GM21390 (cell line): ENCODE results near the gene SLC22A4.

Experiments
- ATAC-seq: cut with Tn5 transposase; IDR thresholded peaks from one replicate; pipeline ENCODE4 v1.9.1; 2021; ENCODE audit not compliant: unreplicated experiment

SLC22A4 gene

GRCh38 chr5:132273631-132274030, 20.6 kb upstream of the SLC22A4 start:
- no peak for ATAC-seq

GRCh38 chr5:132274050-132274792, 20.0 kb upstream of the SLC22A4 start:
- ATAC-seq = no peak

GRCh38 chr5:132275367-132276220, 18.6 kb upstream of the SLC22A4 start:
- no peak for ATAC-seq

- ATAC-seq = no peak
Measured at GRCh38 chr5:132277256-132277655, 16.9 kb upstream of the SLC22A4 start.

- no peak for ATAC-seq
Measured at GRCh38 chr5:132277971-132278853, 16.0 kb upstream of the SLC22A4 start.

GRCh38 chr5:132279801-132280200, 14.4 kb upstream of the SLC22A4 start:
- ATAC-seq = no peak

GRCh38 chr5:132280371-132281240, 13.6 kb upstream of the SLC22A4 start:
- ATAC-seq = no peak

GRCh38 chr5:132281856-132282614, 12.2 kb upstream of the SLC22A4 start:
- ATAC-seq = no peak

GRCh38 chr5:132283423-132284043, 10.7 kb upstream of the SLC22A4 start:
- ATAC-seq = no peak

GRCh38 chr5:132289097-132289496, 5.1 kb upstream of the SLC22A4 start:
- no peak for ATAC-seq

- ATAC-seq = no peak
Measured at GRCh38 chr5:132291026-132291425, 3.2 kb upstream of the SLC22A4 start.

- ATAC-seq = peak; percentile 30
Measured at GRCh38 chr5:132293066-132293991, 865 bp upstream of the SLC22A4 start.

GRCh38 chr5:132294728-132295504, 722 bp downstream of the SLC22A4 start:
- no peak for ATAC-seq

GRCh38 chr5:132295505-132296411, 1.6 kb downstream of the SLC22A4 start:
- ATAC-seq = no peak

GRCh38 chr5:132296412-132297016, 2.3 kb downstream of the SLC22A4 start:
- no peak for ATAC-seq
